ENCODE results near the gene NFIB. TPM values are rescaled to one million over a fixed set of nuclear protein-coding genes. Genes with fewer than 3 reads are reported as not detected.

The NFIB gene
- total and polyA plus RNA-seq, 2 of the 4 experiments (the other 2 are of a cell fraction) = 1.4 to 2.0 TPM

DNA sequence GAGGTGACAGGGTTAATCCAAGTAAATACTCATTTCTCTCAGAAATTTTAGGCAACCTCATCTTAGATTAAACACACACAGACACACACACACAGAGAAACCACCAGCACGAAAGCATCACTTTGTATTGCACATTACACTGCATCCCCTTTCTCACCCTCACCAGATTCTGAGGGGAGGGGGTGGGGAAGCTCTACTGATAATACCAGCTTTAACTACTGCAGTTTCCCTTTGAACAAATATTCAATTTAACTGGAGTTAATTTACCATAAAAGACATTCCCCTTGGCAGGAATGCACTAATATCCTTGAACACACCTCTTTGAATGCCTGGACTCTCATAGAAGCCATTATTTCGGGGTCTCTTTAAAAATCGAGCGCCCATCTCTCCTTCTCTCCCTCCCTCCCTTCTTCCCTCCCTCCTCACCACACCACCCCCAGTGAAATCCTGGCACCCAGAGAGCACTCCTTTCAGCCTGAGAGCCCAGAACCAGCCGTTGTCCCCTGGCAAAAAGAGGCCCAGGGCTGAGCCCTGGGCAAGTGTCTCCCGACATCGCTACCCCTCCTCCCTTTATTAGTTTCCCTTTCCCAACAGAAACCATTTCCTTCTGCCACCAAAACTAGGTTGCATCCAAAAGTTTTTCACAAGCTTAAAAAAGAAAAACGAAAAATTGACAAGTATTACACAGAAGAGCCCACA lies 2.8 kb upstream of the NFIB start:
- Histone ChIP-seq H3K4me3 (ENCODE audit: insufficient read depth, low read depth, low read length) (no peak overlapping the region), H2BK120ac (ENCODE audit: low read depth, low read length) (no peak overlapping the region), H3K23ac (ENCODE audit: low read depth, low read length) (no peak overlapping the region), H3K79me1 (ENCODE audit: low read depth in 1 of 2, low read length in 2 of 2) (no peaks in the 10 kb centered on the region), H2BK15ac (ENCODE audit: low read depth, low read length) (no peak overlapping the region), H2AK9ac (replicated peaks; ENCODE audit: low read depth, low read length, poor library complexity) (no peak overlapping the region), H3K9me3 (ENCODE audit: control insufficient read depth, insufficient read depth, low read length) (no peaks in the 10 kb centered on the region), H3K27ac (ENCODE audit: insufficient read depth, low read length) (no peak overlapping the region), H3K18ac (ENCODE audit: low read depth, low read length) (no peak overlapping the region), H4K91ac (ENCODE audit: insufficient read depth, low read depth, low read length) (no peak overlapping the region), H2BK5ac (ENCODE audit: low read depth, low read length, poor library complexity, severe bottlenecking) (no peak overlapping the region), H4K5ac (ENCODE audit: low read depth, low read length) (no peak overlapping the region), H3K27me3 (ENCODE audit: control insufficient read depth, insufficient read depth, low read length) (peaks cover 68% of the 10 kb centered on the region), H3K9me1 (ENCODE audit: insufficient read depth, low read length) (no peaks in the 10 kb centered on the region), H3K56ac (ENCODE audit: extremely low read depth, insufficient read depth, low read length) (no peak overlapping the region), H2AFZ (replicated peaks; ENCODE audit: low read length, poor library complexity) (no peak overlapping the region), H2BK20ac (ENCODE audit: low read depth, low read length) (no peak overlapping the region), H3K4me1 (ENCODE audit: control insufficient read depth, insufficient read depth, low read length) (peaks cover 4% of the 10 kb centered on the region), H4K20me1 (ENCODE audit: insufficient read depth, low read length) (0 out of 2 replicates have a peak, but pooled peaks cover 5% of the 10 kb centered on the region), H3K4ac (ENCODE audit: low read depth, low read length) (no peak overlapping the region), H4K8ac (ENCODE audit: low read depth in 2 of 2, low read length in 2 of 2) (no peak overlapping the region), H3K36me3 (ENCODE audit: control insufficient read depth, insufficient read depth, low read length) (no peaks in the 10 kb centered on the region), H3K4me2 (ENCODE audit: low read depth, low read length) (no peak overlapping the region), H2AK5ac (ENCODE audit: low read depth, low read length) (no peak overlapping the region), H3K14ac (replicated peaks; ENCODE audit: low read depth, low read length) (no peak overlapping the region), H3K9ac (ENCODE audit: low read depth, low read length) (no peak overlapping the region)
- TF ChIP-seq, protein P1, sequence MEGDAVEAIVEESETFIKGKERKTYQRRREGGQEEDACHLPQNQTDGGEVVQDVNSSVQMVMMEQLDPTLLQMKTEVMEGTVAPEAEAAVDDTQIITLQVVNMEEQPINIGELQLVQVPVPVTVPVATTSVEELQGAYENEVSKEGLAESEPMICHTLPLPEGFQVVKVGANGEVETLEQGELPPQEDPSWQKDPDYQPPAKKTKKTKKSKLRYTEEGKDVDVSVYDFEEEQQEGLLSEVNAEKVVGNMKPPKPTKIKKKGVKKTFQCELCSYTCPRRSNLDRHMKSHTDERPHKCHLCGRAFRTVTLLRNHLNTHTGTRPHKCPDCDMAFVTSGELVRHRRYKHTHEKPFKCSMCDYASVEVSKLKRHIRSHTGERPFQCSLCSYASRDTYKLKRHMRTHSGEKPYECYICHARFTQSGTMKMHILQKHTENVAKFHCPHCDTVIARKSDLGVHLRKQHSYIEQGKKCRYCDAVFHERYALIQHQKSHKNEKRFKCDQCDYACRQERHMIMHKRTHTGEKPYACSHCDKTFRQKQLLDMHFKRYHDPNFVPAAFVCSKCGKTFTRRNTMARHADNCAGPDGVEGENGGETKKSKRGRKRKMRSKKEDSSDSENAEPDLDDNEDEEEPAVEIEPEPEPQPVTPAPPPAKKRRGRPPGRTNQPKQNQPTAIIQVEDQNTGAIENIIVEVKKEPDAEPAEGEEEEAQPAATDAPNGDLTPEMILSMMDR (conservative IDR thresholded peaks at IDR 0.05; ENCODE audit: low read depth, low read length) = no peak
- TF ChIP-seq MAZ (IDR thresholded peaks at IDR 0.05; ENCODE audit: borderline replicate concordance, low read depth, low read length) (no peak), RCOR1 (IDR thresholded peaks at IDR 0.05; ENCODE audit: insufficient replicate concordance, low read length) (no peak), MXI1 (IDR thresholded peaks at IDR 0.05; ENCODE audit: borderline replicate concordance, low read depth, low read length) (no peak), CEBPB (IDR thresholded peaks at IDR 0.05; ENCODE audit: low read depth, low read length) (no peak), CHD1 (IDR thresholded peaks at IDR 0.05; ENCODE audit: low read depth, low read length) (no peak), FOS (IDR thresholded peaks at IDR 0.05; ENCODE audit: low read depth, low read length) (no peak), MAFK (IDR thresholded peaks at IDR 0.05; ENCODE audit: low read depth, low read length) (no peak), RFX5 (IDR thresholded peaks at IDR 0.05; ENCODE audit: low read depth, low read length) (no peak), NFE2L2 (IDR thresholded peaks at IDR 0.05; ENCODE audit: low read depth, low read length) (no peak), BHLHE40 (IDR thresholded peaks at IDR 0.05; ENCODE audit: low read depth, low read length) (no peak), POLR2A (IDR thresholded peaks at IDR 0.05; ENCODE audit: low read depth, low read length) (no peak)
- TF ChIP-seq, protein P2, sequence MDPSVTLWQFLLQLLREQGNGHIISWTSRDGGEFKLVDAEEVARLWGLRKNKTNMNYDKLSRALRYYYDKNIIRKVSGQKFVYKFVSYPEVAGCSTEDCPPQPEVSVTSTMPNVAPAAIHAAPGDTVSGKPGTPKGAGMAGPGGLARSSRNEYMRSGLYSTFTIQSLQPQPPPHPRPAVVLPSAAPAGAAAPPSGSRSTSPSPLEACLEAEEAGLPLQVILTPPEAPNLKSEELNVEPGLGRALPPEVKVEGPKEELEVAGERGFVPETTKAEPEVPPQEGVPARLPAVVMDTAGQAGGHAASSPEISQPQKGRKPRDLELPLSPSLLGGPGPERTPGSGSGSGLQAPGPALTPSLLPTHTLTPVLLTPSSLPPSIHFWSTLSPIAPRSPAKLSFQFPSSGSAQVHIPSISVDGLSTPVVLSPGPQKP (IDR thresholded peaks at IDR 0.05; ENCODE audit: borderline replicate concordance, low read depth, low read length) = no peak
- TF ChIP-seq, protein P3, sequence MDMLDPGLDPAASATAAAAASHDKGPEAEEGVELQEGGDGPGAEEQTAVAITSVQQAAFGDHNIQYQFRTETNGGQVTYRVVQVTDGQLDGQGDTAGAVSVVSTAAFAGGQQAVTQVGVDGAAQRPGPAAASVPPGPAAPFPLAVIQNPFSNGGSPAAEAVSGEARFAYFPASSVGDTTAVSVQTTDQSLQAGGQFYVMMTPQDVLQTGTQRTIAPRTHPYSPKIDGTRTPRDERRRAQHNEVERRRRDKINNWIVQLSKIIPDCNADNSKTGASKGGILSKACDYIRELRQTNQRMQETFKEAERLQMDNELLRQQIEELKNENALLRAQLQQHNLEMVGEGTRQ (IDR thresholded peaks at IDR 0.05; ENCODE audit: low read depth, low read length) = no peak
- WGBS, 2 experiments (ENCODE audit: extremely low coverage in 2 of 2, insufficient read length in 1 of 2) = 67% methylated on average over 3 of the region's 8 CpGs; no CpG with 5 or more reads in 1 of the 2 experiments
- BruUV-seq (replicated peaks) = no TSS peak
- in situ Hi-C loops (cut with MboI; ENCODE audit: low sequenced_read_pairs) = no loop called here
- ChIA-PET CTCF (no interaction called here), POLR2A (ENCODE audit: unreplicated experiment) (no interaction called here)
- ATAC-seq (ENCODE audit: low read depth) (no peak), DNase-seq (no peak)
- dilution Hi-C loops (cut with HindIII; ENCODE audit: low sequenced_read_pairs, unreplicated experiment) = no loop called here
- intact Hi-C loops (cut with micrococcal nuclease) = loop anchor here (10.0 kb wide), 1 partner anchor 382 kb away; no protein-coding TSS in a partner anchor
